Measurements from ENCODE around the gene TMEM82. TPM values are rescaled to one million over a fixed set of nuclear protein-coding genes. Genes with fewer than 3 reads are reported as not detected.

The TMEM82 gene
- total and polyA plus RNA-seq, 2 of the 13 experiments (the other 11 are each of a cell fraction or from before 2014, with no cell fraction given) = 0.24 to 0.97 TPM

DNA sequence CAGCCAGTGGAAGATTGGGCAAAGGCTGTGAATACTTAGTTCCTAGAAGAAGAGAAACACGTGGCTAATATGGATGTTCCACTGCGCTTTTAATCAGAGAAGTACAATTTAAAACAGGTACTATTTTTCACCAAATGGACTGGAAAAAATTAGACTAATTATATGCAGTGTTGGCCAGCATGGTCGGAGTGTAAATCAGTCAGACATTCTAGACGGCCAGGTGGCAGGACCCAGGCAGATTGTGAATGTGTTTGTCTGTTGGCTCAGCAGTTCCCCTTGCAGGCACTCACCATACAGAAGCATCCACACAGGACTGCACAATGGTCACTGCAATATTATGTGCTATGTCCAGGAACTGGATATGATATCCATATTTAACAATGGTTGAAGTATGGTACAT, 30.1 kb upstream of the TMEM82 start:
- H3K36me3 ChIP-seq (replicated peaks in 1 of 2; ENCODE audit: control insufficient read depth in 1 of 2, insufficient read depth in 2 of 2, low read length in 2 of 2) = peaks cover 6 to 24% of the 10 kb centered on the region in 2 experiments; a peak in 4 of 5 replicates
- intact Hi-C loops (cut with micrococcal nuclease; ENCODE audit: unreplicated experiment) = no loop called here
- no peak for DNase-seq (ENCODE audit: low spot score)
- no peaks in the 10 kb centered on the region for H3K27me3 ChIP-seq (ENCODE audit: control insufficient read depth in 1 of 2, insufficient read depth in 2 of 2, low read length in 2 of 2)
- BruUV-seq (replicated peaks) = no TSS peak
- no peak for TF ChIP-seq ZNF543 (CRISPR knock-in tag; IDR thresholded peaks at IDR 0.05)
- TF ChIP-seq HIVEP1 (CRISPR knock-in tag; IDR thresholded peaks at IDR 0.05) = no peak
- no peak for TF ChIP-seq HDAC1 (CRISPR knock-in tag; IDR thresholded peaks at IDR 0.05)
- no peak for TF ChIP-seq NFKBIZ (CRISPR knock-in tag; IDR thresholded peaks at IDR 0.05)
- TF ChIP-seq, protein P1, sequence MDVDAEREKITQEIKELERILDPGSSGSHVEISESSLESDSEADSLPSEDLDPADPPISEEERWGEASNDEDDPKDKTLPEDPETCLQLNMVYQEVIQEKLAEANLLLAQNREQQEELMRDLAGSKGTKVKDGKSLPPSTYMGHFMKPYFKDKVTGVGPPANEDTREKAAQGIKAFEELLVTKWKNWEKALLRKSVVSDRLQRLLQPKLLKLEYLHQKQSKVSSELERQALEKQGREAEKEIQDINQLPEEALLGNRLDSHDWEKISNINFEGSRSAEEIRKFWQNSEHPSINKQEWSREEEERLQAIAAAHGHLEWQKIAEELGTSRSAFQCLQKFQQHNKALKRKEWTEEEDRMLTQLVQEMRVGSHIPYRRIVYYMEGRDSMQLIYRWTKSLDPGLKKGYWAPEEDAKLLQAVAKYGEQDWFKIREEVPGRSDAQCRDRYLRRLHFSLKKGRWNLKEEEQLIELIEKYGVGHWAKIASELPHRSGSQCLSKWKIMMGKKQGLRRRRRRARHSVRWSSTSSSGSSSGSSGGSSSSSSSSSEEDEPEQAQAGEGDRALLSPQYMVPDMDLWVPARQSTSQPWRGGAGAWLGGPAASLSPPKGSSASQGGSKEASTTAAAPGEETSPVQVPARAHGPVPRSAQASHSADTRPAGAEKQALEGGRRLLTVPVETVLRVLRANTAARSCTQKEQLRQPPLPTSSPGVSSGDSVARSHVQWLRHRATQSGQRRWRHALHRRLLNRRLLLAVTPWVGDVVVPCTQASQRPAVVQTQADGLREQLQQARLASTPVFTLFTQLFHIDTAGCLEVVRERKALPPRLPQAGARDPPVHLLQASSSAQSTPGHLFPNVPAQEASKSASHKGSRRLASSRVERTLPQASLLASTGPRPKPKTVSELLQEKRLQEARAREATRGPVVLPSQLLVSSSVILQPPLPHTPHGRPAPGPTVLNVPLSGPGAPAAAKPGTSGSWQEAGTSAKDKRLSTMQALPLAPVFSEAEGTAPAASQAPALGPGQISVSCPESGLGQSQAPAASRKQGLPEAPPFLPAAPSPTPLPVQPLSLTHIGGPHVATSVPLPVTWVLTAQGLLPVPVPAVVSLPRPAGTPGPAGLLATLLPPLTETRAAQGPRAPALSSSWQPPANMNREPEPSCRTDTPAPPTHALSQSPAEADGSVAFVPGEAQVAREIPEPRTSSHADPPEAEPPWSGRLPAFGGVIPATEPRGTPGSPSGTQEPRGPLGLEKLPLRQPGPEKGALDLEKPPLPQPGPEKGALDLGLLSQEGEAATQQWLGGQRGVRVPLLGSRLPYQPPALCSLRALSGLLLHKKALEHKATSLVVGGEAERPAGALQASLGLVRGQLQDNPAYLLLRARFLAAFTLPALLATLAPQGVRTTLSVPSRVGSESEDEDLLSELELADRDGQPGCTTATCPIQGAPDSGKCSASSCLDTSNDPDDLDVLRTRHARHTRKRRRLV (CRISPR knock-in tag; IDR thresholded peaks at IDR 0.05) = no peak
- H4K20me1 ChIP-seq (ENCODE audit: insufficient read depth, low read length) = 0 out of 2 replicates have a peak, but pooled peaks cover 4% of the 10 kb centered on the region
- peaks cover 7% of the 10 kb centered on the region for H3K79me2 ChIP-seq (ENCODE audit: insufficient read depth, low read length)
- no peak overlapping the region for H3K27ac ChIP-seq (ENCODE audit: extremely low read length, insufficient read depth, low read length)
- in situ Hi-C loops (cut with HindIII; ENCODE audit: extremely low pct_ligation_motif_present, low pct_unique_long_range_greater_than_20kb) = no loop called here
- no peaks in the 10 kb centered on the region for H3K4me1 ChIP-seq (ENCODE audit: insufficient read depth, low read length)
- FAIRE-seq = no peak
- no peaks in the 10 kb centered on the region for H3K9me3 ChIP-seq (ENCODE audit: low read length)
- H2AFZ ChIP-seq (ENCODE audit: low read length) = no peak overlapping the region
- no peak overlapping the region for H3K4me2 ChIP-seq (ENCODE audit: low read depth, low read length)
- ChIA-PET CTCF (ENCODE audit: low intra/inter-chr PET ratio, low total read pairs) (no interaction called here), POLR2A (no interaction called here)
- no peak overlapping the region for H3K9ac ChIP-seq (ENCODE audit: insufficient read depth, low read depth, low read length)
- 96% methylated on average over 4 of the region's 4 CpGs for WGBS (ENCODE audit: low lambda C conversion rate)
- H3K4me3 ChIP-seq (replicated peaks in 1 of 3; ENCODE audit: insufficient read depth in 1 of 3, low read depth in 2 of 3, low read length in 3 of 3) = no peak overlapping the region
- ATAC-seq = no peak
